ENCODE data around the gene SEMA4C.
A peak's percentile ranks its signal among the peaks of the same experiment; 100 is the strongest.

Gene SEMA4C

DNA sequence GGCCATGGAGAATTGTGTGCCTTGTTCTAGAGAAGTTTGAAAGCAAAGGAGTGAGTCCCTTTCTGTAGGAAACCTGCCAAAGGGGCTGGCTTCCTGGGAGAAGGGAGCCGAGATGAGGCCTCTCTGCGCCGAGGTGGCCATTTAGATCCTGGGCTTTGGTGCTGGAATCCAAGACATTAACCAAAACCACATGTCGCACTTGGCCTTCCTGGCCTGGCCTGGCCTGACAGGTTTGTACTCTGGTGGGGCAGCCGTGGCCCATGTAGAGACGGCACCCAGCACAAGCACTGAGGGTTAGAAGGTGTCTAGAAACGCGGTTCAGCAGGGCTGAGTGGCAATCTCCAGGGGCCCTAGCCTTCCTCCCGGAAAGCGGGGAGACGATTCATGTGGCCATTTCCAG lies 46.7 kb downstream of the SEMA4C start:
- no peak for DNase-seq

DNA sequence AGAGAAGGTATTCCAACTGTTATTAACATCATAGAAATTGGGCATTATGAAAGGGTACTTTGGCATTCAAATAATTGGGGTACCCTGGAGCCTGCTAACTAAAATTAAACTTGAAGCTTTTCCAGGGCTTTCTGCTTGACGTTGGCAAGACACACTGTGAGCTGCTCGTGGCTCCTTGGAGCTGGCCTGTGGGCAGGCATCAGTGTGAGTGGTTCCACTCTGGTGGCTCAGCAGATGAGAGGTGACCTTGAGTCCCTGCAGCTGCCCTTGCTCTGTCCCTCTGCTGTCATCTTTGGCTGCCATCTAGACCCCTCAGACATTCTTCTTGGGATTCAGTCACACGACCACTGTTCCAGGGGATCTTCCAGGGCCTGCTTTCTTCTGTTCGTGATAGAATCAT lies 47.1 kb downstream of the SEMA4C start:
- DNase-seq, result no peak

- DNase-seq, result no peak
Observed at GRCh38 chr2:96821113-96821675, 48.7 kb downstream of the SEMA4C start.

DNA sequence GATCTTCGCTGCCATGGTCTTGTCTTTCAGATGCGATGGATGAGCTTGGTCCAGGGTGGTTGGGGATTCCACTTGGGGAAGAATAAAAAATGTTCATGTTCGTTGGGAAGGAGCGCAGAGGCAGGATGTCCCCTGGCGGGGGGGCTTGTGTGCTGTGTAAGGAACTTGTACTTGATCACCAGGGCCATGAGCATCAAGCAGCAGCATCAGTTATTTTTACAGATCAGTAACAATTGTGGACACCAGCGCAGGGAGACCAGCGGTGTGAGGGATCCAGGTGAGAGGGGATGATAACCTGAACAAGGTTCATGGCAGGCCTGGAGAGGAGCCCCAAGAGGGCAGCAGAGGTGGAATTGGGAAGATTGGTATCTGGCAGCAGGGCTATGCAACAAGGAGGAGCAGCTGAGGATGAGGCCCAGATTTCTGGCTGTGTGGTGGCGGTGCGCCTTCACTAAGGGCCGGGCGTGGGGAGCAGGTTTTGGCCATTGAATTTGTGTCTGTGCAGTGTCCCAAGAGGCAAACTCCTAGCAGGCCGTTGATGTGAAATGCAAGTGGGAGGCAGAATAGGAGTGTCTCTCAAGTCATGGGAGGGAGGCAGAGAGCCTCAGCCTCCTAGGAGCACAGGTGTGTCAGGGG lies 49.9 kb downstream of the SEMA4C start:
- no peak for DNase-seq

DNA sequence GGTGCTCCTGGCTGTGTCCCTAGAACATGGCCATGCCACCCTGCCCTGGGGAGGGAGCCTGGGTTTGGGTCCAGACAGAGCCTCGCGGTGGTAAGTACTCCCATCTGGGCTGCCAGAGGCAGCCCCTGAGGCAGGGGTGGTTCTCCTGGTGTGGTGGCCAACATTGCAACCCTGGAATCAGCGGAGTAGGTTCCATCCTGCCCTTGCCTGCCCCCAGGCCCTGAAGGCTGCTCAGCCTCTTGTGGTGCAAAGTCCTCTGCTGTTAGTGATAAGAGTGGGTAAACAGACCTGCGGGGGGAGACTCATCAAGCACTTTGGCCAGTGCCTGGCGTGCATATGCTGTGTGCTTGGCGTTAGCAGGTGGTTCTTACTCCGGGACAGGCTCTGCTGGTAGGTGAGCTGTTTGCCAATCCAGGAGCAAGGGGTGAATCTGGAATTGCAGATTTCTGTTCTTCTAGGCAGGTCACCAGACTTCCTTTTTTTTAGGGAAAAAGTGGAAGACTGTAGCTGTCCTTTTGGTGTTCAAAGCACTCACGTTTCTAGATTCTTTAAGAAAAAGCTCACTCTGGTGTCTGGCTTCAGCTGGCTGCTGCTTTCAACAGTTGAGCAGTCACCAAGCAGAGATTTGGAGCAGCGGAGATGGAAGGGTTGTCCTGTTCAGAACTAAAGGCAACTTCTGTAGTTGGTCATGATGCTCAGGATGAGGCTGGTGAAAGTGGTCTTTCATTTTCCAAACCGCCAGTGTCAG lies 50.6 kb downstream of the SEMA4C start:
- no peak for DNase-seq

GRCh38 chr2:96817882-96818281 lies 52.0 kb downstream of the SEMA4C start:
- no peak for DNase-seq

- peak in 2 of 51 donors; percentile 47 to 56 for DNase-seq
Observed at GRCh38 chr2:96816836-96817702, 52.8 kb downstream of the SEMA4C start.

- peak; percentile 82 to 98 (median 94) for DNase-seq
Observed at GRCh38 chr2:96816127-96816835, 53.6 kb downstream of the SEMA4C start, which contains the start of gene CNNM3. Gene CNNM3, plus strand, starts transcription at chr2:96816268. Its CDS starts 10 bp downstream, at chr2:96816278.

GRCh38 chr2:96815326-96816126 lies 54.4 kb downstream of the SEMA4C start:
- DNase-seq, result peak in 5 of 51 donors; percentile 22 to 85 (median 56)

GRCh38 chr2:96813656-96814055 lies 56.2 kb downstream of the SEMA4C start:
- DNase-seq, result no peak

- DNase-seq, result no peak
Observed at GRCh38 chr2:96811917-96812316, 58.0 kb downstream of the SEMA4C start.

DNA sequence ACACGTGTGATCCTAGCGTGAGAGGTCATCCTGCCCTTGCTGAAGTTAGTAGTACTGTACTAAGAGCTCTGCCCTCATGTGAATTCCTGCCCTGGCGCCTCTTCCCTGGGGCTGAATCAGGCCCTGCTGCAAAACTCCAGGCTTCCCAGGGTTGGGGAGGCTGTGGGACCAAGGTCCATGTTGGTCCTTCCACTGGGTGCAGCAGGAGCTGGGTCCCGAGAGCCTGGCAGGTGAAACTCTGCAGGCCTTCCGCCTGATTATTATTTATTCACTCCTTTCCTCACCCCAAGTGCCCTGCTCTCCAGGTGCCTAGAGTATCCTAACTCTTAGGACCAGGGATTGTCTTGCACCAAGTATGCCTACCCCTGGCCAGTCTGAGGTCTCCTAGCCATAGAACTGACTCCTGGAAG lies 59.1 kb downstream of the SEMA4C start:
- DNase-seq, result no peak

GRCh38 chr2:96809951-96810782 lies 59.7 kb downstream of the SEMA4C start:
- peak in 1 of 51 donors; percentile 12 for DNase-seq
